Right lobe of liver (tissue), 4 donors: ENCODE measurements around the gene SPAG16.

ENCODE experiments used
- CTCF ChIP-seq, 4 donors: fragments of 200-600 bp in 3 of 4; fragments of 450-650 bp in 1 of 4; IDR thresholded peaks; one replicate each; pipeline versions ENCODE4 v1.5.1 to v1.8.0; 2016 to 2022; ENCODE audit warnings: antibody characterized with exemption in 4 of 4, mild to moderate bottlenecking in 2 of 4
- POLR2A ChIP-seq: fragments of 450-650 bp; IDR thresholded peaks from one replicate; pipeline ENCODE4 v1.6.1; 2017; ENCODE audit warnings: antibody characterized with exemption, mild to moderate bottlenecking
- donor health status: DM: no; HTN: no; CAD: no.
- donor health status: DM: no; HTN: no; CAD: no.
- donor health status: DM: no; HTN: yes; CAD: no.

DNA sequence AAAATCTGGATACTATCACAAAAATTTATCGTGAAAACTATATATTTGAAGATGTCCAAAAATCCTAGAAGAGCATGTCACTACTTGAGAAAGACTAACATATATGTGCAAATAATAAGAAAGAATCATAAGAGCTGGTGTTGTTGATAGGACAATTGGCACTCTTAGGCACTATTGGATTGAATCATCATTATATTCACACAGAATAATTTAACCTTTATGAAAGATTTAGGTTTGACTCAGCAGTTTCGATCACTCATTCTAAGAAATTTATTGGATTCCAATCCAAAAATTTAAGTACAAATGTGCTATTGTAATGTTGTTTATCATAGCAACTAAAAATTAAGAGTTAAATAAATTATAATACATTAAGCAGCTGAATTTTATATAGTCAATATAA lies 503.6 kb downstream of the SPAG16 start:
- TF ChIP-seq CTCF (IDR thresholded peaks at IDR 0.05) (no peak), POLR2A (no peak)
